ENCODE measurements around the gene GSTA4.
"Not testable (repeated sequence)": the region's sequence is repeated elsewhere in the genome, so short reads cannot be mapped to it uniquely, and the experiment has no call there.

GSTA4 gene

DNA sequence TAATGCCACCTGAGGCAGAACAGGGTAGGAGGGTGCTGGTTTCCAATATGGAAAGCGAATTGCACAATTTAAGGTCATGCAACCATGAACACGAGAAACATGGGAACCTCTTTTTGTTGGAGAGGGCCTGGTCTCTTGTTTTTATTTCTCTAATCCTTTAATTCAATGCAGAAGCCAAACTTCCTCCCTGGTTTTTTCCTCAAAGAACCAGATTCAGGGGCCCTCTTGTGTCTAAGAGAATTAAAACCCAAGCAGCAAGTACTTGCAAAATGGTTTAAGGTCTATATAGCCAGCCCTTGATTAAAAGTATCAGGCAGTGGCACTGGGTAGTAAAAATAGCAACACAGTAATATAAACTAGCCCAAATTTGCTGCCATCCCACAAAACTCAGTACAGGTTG lies 19.5 kb downstream of the GSTA4 start:
- DNase-seq (ENCODE audit: low spot score), result no peak

DNA sequence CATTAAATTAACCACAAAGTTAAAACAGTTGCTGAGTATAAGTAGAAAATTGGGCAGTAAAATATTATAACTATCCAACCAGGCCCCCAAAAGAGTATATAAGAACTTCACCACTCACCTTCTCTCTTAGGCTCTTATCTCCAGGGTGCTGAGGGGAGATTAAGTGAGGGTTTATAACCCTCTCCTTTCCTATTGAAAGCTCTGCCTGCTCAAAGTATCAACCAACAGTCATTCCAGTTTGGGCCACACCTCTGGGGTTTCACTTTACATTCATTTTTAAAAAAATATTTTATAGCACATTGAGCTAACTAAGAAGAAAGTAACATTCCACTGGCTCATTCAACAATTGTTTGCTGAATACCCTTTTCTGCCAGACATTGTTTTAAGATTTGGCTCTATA lies 22.1 kb downstream of the GSTA4 start:
- DNase-seq (ENCODE audit: low spot score), result no peak

DNA sequence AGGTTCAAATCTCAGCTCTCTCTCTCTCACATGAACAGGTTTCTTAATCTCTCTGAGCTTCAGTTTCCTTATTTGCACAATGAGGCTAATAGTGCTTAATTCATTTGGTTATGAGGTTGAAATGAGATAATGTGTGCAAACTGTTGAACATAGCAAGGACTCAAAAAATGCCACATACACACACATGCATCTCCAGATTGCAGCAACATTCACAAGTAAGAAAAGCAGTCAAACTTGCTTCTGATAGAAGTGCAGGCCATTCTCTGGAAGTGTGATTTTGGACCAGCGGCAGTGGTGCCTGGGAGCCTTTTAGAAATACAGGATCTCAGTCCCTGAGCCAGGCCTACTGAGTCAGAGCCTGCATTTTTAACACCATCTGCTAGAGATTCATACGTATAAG lies 25.7 kb downstream of the GSTA4 start:
- no peak for DNase-seq (ENCODE audit: low spot score)

DNA sequence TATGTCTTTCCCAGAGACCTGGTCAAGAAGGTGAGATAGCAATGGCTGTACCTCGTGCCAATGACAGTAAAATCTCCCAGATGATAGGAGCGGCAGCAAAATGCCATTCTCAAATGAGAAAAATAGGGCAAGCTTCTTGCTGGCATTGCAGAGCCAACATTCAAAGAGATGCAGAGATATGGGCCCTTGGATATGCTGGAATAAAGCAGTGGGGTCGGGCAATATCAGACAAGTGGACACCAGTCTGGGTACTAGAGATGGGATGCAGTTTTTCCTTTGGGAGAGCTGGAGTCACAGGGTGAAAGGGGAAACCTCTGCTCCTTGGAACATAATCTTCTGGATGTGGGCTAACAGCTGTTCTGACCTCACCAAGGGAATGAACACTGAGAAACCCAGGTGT lies 29.0 kb downstream of the GSTA4 start:
- DNase-seq (ENCODE audit: low spot score), result no peak

DNA sequence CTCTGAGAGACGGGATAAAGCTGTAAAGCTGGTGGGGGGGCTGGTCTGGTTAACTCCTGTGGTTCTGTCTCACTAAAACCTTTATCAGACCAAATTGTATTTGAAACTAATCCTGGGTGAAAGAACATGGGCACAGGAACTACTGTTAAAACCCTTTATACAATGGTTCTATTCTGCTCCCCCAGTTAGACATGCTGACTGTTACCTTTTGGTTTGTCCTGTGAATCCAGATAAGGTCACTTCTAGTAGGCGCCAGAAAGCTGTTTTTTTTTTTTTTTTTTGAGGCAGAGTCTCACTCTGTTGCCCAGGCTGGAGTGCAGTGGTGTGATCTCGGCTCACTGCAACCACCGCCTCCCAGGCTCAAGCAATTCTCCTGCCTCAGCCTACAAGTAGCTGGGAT lies 29.7 kb downstream of the GSTA4 start:
- no peak for DNase-seq (ENCODE audit: low spot score)

DNA sequence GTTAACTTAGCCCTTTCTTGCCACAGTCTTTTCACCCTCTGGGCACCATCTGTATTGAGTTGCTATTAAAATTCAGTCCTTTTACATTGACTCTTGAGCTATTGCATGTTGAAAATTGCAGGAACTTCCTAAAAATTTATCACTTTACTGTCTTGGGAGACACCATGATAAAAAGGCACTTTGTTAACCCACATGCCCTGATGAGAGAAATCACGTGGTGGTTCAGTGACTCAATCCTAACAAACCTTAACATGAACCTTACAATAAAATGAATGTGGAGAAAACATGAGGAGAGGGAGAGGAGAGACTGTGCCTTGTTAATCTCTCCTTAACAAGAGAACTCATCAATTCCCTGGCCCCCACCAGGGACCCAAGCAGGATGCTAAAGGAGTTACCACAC lies 30.8 kb downstream of the GSTA4 start:
- DNase-seq (ENCODE audit: low spot score), result no peak

DNA sequence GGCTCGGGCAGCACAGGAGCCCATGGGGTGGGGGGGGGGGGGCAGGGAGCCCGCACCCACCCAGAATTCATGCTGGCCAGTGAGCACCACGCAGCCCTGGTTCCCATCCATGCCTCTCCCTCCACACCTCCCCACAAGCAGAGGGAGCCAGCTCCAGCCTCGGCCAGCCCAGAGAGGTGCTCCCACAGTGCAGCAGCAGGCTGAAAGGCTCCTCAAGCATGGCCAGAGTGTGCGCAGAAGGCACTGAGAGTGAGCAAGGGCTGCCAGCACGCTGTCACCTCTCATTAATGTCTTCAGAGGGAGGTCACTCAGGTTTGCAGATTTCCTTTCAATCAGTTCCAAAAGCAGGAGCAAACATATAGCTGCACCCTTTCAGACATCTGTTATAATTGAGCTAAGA lies 32.4 kb downstream of the GSTA4 start:
- DNase-seq (ENCODE audit: low spot score), result no peak

DNA sequence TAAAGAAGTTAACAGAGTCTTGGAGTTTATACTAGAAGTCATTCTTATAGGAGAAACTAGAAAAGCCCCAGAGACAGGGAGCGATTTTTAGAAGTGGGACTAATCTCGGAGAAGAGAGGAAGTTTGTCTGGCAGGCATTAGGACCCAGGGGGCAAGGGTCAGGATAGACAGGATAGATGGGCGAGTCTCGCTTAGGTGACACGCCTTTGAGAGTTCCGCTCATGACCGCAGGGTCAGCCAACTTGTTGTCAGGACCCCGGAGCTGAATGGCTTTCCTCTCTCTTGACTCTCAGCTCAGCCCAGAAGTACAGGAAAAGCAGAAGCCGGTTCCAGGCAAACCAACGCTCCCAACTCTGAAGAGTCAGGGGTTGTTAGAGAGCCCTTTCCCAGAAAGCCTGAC lies 34.1 kb downstream of the GSTA4 start:
- not testable (repeated sequence) for DNase-seq (ENCODE audit: low spot score)

DNA sequence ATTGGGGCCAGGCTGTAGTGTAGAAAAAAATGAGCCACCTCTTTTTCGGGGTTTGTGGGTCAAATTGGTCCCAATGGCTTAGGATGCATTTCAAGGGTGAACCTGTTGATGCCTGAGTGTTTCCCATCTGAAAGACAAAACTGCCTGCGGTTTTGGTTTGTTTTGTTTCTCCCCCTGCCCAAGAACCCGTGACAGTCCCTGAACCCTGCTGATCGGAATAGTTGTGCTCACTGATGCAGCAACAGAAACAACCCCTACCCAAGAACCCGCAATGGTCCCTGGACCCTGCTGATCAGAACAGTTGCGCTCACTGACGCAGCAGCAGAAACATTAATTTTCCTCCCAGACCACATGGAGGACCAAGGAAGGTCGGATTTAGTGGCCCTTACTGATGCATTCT lies 34.9 kb downstream of the GSTA4 start:
- DNase-seq (ENCODE audit: low spot score), result not testable (repeated sequence)

DNA sequence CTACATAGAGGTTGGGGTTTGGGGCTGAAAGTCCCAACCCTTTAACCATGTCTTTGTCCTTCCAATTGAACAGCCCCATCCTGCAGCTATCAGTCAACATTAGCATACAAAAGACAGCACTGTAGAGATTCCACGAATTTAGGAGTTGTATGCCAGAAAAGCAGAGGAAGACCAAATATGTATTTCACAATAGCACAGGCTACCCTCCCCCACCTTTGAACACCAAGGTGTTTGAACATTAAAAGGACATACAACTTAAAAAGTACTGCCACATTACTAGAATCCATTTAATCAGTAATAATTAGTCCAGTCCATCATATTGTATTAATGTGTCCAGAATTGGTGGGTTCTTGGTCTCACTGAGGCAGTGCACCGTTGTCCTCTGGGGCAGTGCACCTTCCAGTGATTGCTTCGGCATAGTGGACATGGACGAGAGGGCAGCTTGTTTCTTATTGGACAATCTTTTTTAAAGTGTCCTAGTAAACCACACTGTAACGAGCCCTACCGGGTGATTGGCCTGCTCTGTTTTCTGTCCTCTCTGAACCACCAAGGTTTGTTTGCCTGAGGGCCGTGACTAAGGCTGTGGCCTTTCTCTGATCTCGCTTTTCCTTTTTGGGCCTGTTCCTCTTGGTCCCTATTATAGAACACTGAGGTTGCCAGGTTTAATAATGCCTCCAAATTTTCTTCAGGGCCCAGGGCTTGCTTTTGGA lies 36.4 kb downstream of the GSTA4 start:
- DNase-seq (ENCODE audit: low spot score), result no peak

DNA sequence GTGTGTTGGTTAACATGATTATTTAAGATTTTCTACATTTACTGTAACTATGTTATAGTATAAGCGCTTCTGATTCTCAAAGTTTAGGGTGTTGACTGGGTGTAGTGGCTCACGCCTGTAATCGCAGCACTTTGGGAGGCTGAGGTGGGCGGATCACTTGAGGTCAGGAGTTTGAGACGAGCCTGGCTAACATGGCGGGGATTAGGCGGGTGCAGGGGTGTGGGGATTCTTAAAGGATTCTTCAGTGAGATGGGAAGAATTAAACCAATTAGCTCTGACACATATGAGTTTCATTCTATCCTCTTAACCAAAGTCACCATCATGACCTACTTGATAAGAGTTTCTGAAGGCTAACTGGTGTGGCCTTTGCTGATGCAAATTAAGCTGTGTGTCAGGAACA lies 39.2 kb downstream of the GSTA4 start:
- DNase-seq (ENCODE audit: low spot score), result no peak

DNA sequence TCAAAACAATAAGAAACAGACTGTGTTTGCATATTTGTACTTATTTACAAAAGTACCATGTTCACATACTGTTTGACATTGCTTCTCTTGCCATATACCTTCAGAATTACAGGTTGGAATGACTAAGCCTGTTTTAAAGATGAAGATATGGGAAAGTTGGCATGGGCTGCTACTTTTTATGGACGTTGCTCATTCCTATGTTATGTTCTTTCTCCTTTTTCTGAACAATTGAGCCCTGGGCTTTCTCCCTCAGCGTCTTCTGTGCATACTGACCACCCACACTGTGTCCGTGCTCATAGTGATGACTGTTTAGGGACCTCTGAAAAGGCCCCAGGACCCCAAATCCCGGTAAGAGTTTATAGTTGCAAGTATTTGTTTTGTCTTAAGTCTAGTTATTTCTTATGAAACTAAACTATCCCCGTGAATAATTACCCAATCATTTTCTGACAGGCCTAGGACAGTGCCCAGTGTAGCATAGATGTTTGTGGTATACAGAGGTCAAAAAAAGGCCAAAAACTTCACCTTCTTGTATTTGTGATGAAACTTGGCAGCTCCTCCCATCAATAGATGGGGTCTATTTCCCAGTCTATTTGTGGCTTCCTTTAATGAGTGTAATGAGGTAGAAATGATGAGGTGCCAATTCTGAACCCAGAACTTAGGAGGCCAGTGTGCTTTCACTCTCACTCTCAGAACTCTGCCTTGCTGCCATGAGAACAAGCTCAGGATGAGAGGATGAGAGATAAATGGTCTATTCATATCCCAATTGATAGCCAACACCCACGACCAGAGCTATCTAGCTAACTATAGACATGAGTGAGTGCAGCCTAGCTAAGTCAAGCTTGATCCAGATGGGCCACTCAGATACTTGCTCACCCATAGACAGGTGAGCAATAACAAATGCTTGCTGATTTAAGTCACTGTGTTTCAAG lies 40.9 kb downstream of the GSTA4 start:
- no peak for DNase-seq (ENCODE audit: low spot score)

DNA sequence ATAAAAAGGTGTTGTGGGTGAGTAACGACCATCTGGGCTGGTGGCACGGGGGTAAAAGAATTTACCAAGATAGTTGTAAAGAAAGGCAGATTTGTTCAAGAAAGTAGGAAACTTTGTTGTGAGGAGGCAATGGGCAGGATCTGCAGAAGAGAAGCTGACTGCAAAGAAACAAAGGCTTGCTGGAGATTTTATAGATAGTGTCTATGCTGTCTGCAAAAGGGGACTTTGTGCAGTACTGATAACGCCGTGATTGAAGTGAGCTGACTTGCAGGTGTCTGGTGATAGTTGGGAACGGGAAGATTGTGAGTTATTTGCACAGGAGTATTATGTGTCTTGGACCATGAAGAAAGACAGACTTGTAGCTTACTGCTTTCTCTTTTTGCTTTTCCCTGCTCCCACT lies 48.8 kb downstream of the GSTA4 start:
- DNase-seq (ENCODE audit: low spot score), result no peak

DNA sequence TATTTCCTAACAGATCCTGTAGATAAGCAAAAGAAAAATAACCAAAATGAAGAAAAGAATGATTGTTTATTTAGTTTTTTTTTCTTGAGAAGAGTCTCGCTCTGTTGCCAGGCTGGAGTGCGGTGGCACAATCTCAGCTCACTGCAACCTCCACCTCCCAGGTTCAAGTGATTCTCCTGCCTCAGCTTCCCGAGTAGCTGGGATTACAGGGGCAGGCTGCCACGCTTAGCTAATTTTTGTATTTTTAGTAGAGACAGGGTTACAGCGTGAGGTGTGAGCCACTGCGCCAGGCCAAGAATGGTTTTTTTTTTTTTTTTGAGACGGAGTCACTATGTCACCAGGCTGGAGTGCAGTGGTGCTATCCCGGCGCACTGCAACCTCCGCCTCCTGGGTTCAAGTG lies 52.3 kb downstream of the GSTA4 start:
- DNase-seq (ENCODE audit: low spot score), result not testable (repeated sequence)

DNA sequence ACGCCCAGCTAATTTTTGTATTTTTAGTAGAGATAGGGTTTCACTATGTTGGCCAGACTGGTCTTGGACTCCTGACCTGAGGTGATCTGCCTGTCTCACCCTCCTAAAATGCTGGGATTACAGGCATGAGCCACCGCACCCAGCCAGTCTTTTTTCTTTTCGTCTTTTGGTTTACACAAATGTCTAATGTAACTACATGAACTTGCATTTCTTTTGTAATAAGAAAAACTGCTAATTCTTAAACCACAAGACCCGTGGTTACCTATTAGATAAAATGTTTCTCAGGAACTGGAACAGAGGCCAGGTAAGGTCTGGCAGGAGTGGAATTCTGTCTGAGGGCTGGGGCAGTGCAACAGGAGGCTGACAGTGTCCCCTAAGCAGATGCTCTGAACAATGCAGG lies 52.9 kb downstream of the GSTA4 start:
- no peak for DNase-seq (ENCODE audit: low spot score)

DNA sequence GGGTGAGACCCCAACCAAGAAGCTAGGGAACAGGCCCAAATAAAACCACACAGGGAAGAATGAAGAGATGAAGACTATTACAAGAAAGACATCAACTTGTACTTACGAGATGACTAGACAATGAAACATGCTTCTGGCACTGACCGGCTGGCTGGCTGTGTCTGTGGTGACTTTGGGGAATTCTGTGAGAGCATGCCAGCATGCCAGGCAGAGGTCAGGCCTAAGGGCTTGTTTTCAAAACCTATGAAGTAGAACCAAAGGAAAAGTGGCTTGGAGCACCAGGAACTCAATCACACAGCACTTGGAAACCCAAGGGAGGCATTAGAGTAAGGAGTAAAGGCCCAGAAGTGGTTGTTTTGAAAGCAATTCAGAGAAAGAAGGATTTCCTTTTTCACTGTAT lies 57.2 kb downstream of the GSTA4 start:
- DNase-seq (ENCODE audit: low spot score), result no peak

DNA sequence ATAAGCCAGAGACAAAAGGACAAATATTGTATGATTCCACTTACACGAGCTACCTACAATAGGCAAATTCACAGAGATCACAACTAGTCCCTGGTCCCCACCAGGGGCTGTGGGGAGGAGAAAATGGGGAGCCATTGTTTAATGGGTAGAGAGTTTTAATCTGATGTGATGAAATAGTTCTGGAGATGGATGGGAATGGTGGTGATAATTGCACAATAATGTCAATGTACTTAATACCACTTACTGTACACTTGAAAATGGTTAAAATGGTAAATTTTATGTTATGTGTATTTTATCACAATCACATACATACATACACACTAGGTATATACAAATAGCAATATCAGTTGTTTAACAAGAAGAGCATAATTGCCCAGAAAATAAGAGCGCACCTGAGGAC lies 61.3 kb downstream of the GSTA4 start:
- no peak for DNase-seq (ENCODE audit: low spot score)

DNA sequence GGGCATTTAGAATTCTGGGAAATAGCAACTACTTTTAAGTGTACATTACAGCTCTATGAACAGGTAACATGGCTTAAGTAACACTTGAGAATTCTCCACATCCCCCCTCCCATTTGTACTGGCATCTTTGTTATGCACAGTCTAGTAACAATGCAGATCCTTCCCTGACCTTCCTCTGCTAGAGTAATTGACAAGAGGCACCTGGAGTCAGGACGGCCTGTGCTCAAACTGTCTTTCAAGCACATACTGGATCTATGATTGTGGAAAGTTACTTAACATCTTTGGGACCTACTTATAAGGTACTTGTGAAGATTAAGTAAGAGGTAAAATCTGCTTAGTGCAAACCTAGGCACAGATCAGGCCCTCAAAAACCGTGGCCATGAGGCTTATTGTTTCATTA lies 63.7 kb downstream of the GSTA4 start:
- DNase-seq (ENCODE audit: low spot score), result peak; percentile 36

DNA sequence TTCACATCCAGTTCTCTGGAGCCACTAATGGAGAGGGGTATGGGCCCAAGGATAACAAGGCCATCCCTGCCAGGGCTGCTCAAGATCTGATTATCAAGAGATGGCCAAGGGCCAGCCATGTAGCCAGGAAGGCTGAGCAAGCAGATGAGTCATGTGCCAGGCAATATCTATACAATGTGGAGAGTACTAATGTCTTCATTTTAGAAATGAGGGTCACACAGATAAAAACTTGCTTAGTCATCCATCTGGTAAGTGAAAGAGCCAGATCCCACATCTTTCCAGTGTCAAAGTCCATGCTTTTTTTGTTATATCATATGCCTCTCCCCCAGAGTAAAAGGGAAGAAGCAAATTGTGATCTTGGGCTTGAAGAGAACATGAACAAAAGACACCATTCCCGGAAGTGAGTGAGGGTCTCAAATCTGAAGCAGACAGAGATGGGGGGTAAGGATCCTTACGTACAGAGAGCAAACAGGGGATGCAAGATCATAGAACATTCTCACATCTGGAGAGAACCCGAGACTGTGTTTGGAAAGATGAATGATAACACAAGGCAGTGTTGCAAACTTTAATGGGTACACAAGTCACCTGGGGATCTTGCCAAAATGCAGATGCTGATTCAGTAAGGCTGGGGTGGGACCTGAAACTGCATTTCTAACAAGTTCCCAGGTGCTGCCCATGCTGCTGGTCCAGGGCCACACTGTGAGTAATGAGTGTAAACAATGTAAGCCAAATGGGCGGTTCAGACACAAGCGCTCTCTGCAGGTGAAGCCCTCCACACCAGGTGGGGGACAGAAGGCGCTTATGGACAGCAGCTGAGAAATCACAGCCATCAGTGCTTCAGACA lies 65.5 kb downstream of the GSTA4 start:
- no peak for DNase-seq (ENCODE audit: low spot score)

All from iPS-NIHi11 (cell line).